HG02623 (cell line): ENCODE results near the gene TXNL1.

Source experiments
- ATAC-seq: cut with Tn5 transposase; IDR thresholded peaks from one replicate; pipeline ENCODE4 v1.9.1; 2021; ENCODE audit warnings: moderate library complexity; ENCODE audit not compliant: unreplicated experiment

Gene TXNL1

GRCh38 chr18:56570978-56571377, 67.4 kb downstream of the TXNL1 start:
- no peak for ATAC-seq

DNA sequence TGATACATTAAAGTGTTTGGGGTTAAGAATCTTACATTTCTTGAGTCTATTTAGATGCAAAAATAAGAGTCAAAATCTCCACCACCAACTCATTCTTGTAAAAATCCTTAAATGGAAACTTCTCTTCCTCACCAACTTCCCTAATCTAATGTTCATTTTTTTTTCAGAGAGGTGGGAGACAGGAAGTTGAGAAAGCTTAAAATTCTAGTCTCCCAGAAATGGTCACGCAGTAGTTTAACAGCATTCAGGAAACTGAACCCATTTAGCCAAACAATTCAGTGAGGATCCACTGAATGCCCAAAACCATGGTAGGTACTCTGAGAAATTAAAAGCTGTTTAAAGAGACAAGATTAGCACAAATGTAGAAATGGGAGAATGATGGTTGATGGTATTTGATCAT, 69.0 kb downstream of the TXNL1 start:
- ATAC-seq = no peak

DNA sequence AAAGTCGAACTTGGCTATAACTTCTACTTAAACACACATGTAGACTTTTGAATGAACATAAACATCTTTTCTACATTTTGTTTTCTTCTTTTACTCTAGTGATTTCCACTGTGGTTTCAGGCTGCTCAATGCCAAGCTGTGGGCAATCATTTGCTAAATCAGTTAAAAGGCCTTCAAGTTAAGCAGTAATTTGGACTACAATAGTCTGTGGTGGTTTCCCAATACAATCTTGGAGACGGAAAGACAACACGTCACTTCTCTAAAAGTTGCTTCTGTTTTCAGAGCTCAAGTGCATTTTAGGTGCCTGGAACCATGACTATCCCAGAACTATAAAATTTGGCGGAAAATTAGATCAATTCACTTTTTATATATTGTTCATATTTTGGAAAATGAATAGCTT, 69.4 kb downstream of the TXNL1 start:
- no peak for ATAC-seq

DNA sequence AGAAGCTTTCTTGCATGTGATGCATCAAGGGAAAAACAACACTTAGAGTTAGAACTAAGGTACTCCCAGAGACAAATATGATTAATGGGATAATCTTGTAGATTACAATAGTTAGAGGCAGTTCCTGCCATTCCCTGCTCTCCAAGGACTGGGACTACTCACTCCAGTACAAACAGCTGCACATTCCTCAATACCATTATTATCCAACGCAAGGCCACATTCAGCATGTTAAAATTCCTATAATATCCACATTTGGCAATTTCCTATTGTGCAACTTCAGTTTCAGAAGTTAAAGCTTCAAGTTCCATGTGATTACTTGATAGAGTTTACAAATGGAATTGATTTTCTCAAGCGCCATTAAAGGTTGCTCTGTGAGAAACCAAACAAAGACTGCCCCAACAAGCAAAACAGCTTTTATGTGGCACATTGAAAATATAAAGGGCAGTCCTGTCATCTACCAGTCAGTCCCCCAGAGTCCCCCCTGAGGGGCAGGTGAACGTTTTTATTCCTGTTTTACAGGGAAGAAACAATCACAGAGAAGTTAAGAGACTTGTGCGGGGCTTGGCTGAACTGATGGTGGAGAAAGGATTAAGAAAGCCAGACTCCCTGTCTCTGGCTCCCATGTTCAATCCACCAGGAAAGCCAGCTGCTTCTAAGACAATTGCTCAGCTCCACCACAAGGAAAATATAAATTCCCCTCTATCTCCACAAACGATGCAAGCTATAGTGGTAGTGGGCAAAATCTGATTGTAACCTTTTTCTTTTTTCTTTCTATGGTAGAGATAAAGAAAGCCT, 72.6 kb downstream of the TXNL1 start:
- ATAC-seq = no peak

- ATAC-seq = no peak
Measured at GRCh38 chr18:56565046-56565445, 73.3 kb downstream of the TXNL1 start.

DNA sequence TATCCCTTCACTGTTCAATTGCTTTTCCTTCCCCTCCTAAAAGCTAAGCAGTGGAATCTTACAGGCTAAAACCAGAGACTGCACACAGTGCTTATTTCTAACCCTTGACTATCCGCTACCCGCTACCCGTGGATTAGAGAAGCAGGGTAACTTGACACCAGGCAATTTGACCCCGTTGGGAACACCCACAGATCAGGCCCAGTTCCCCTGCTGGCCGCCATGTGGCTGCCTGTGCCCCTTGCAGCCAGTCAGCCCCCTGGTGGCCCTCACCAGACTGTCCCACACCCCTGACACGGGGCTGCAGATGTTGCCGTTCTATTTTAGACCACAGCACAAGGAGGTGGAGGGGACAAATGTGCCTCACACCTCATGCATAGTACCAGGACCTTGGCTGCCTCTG, 74.8 kb downstream of the TXNL1 start:
- no peak for ATAC-seq

DNA sequence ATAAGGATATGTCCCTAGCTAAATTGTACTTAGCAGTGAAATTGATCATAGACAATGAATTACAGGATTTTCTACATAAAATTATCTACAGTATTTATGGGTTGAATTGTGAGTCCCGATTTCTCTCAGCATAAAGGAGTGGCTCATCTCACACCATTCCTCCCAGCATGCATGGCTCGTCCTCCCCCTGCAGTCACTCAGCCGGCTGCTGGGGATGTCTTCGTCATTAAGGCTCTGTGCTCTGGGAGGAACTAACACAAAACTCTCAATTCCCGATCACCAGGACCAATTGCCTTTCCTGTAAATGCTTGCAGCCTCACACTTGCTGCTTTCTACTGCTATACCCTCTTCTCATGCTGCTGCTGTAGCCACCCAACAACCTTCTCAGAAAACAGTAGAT, 75.9 kb downstream of the TXNL1 start:
- ATAC-seq = no peak

DNA sequence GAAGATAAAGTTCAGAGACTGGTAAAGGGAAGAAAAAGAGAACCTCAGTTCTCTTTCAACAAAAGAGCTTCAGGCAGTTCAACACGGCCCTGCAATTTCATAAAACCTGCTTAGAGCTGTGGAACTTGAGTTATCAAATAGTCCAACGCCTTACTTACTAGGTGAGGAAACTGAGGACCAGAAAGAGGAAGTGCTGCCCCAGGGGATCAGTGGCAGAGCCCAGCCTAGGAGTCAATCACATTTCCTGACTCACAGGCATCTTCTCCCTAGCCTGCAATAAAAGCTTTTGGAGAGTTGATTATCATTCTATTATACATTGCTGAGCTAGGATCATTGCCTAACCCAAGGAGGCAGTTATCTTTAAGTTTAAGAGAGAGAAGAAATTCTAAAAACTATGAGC, 77.4 kb downstream of the TXNL1 start:
- no peak for ATAC-seq

- no peak for ATAC-seq
Measured at GRCh38 chr18:56559044-56559443, 79.3 kb downstream of the TXNL1 start.

DNA sequence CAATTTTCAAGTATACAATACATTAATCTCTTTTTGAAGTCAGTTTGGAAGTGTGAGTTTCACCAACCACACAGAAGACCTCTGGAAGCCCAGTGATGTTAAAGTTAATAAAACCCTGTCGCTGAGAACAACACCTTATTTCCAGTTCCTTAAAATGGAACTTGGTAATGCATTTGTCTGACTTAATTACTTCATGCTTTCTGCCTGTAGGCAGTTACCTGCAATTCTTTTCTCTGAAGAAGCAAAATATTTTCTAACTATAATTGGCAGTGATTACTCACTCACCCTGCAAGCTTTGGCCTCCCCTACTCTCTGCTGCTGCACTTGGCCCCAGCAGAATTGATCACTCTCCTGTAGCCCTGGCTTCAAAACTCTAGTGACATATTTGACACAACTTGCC, 81.5 kb downstream of the TXNL1 start:
- no peak for ATAC-seq

- no peak for ATAC-seq
Measured at GRCh38 chr18:56550121-56550520, 88.3 kb downstream of the TXNL1 start.
